KMS-11 (cell line): ENCODE results near the gene DNLZ.

ENCODE experiments used
- H2AFZ ChIP-seq: fragments of 200-600 bp; sonication (generic); 2 replicates; pipeline ENCODE4 v1.6.1; 2016; ENCODE audit warnings: antibody characterized with exemption, mixed run types, low read depth
- H3K27ac ChIP-seq: fragments of 200-600 bp; sonication (generic); 2 replicates; pipeline ENCODE4 v1.6.1; 2016; ENCODE audit warnings: mild to moderate bottlenecking, mixed run types
- H3K27me3 ChIP-seq: fragments of 200-600 bp; sonication (generic); 2 replicates; pipeline ENCODE4 v1.6.1; 2017; ENCODE audit warnings: mild to moderate bottlenecking, low read depth, mixed run types, moderate library complexity; ENCODE audit not compliant: insufficient read depth
- H3K36me3 ChIP-seq: fragments of 200-600 bp; sonication (generic); 2 replicates; pipeline ENCODE4 v1.6.1; 2017; ENCODE audit warnings: mild to moderate bottlenecking, mixed run types; ENCODE audit not compliant: insufficient read depth
- H3K4me1 ChIP-seq: fragments of 200-600 bp; sonication (generic); 2 replicates; pipeline ENCODE4 v1.6.1; 2016; ENCODE audit warnings: mild to moderate bottlenecking, low read depth, mixed run types; ENCODE audit not compliant: poor library complexity, severe bottlenecking
- H3K4me2 ChIP-seq: fragments of 200-600 bp; sonication (generic); 2 replicates; pipeline ENCODE4 v1.7.0; 2016; ENCODE audit warnings: mild to moderate bottlenecking, mixed run types
- H3K4me3 ChIP-seq: fragments of 200-600 bp; sonication (generic); IDR thresholded peaks from 2 replicates; pipeline ENCODE4 v1.6.1; 2017; ENCODE audit warnings: low read depth, low read length, mixed read lengths; ENCODE audit not compliant: insufficient read depth
- H3K79me2 ChIP-seq: fragments of 200-600 bp; sonication (generic); 2 replicates; pipeline ENCODE4 v1.6.1; 2016; ENCODE audit warnings: low read depth, mixed run types; ENCODE audit not compliant: insufficient read depth
- H3K9ac ChIP-seq: fragments of 200-600 bp; sonication (generic); 2 replicates; pipeline ENCODE4 v1.6.1; 2016; ENCODE audit warnings: mild to moderate bottlenecking, mixed run types
- H4K20me1 ChIP-seq: fragments of 200-600 bp; sonication (generic); 2 replicates; pipeline ENCODE4 v1.6.1; 2016; ENCODE audit warnings: mild to moderate bottlenecking, mixed run types; ENCODE audit not compliant: insufficient read depth
- CTCF ChIP-seq: fragments of 200-600 bp; sonication (generic); conservative IDR thresholded peaks from 2 replicates; pipeline ENCODE4 v1.6.1; 2017; ENCODE audit warnings: low read depth, mild to moderate bottlenecking, antibody characterized with exemption, low read length, moderate library complexity, mixed read lengths

The DNLZ gene

GRCh38 chr9:136404801-136405136 is 41.2 kb upstream of the DNLZ start:
- TF ChIP-seq CTCF: no peak

GRCh38 chr9:136403915-136404800 is 40.6 kb upstream of the DNLZ start:
- TF ChIP-seq CTCF: no peak
- Histone ChIP-seq H3K27me3 (no peaks in the 10 kb centered on the region), H4K20me1 (0 out of 2 replicates have a peak, but pooled peaks cover under 1% of the 10 kb centered on the region), H3K79me2 (peaks cover 23% of the 10 kb centered on the region), H3K9ac (no peak overlapping the region), H3K36me3 (no peaks in the 10 kb centered on the region), H3K27ac (peak overlapping the region; percentile 49), H3K4me1 (peaks cover 65% of the 10 kb centered on the region), H3K4me2 (peak overlapping the region; percentile 55), H2AFZ (no peak overlapping the region), H3K4me3 (no peak overlapping the region)

More at GRCh38 chr9:136404801-136405136, 41.2 kb upstream of the DNLZ start:
- H3K36me3 ChIP-seq: no peaks in the 10 kb centered on the region
- peaks cover 69% of the 10 kb centered on the region for H3K4me1 ChIP-seq
- H2AFZ ChIP-seq: no peak overlapping the region
- peaks cover 23% of the 10 kb centered on the region for H3K79me2 ChIP-seq
- H4K20me1 ChIP-seq: no peaks in the 10 kb centered on the region
- no peak overlapping the region for H3K4me3 ChIP-seq
- peak overlapping the region; percentile 55 for H3K4me2 ChIP-seq
- peak overlapping the region; percentile 49 for H3K27ac ChIP-seq
- H3K9ac ChIP-seq: no peak overlapping the region
- no peaks in the 10 kb centered on the region for H3K27me3 ChIP-seq

- Histone ChIP-seq H3K79me2 (peaks cover 23% of the 10 kb centered on the region), H3K4me3 (no peak overlapping the region), H3K27me3 (no peaks in the 10 kb centered on the region), H3K27ac (peak overlapping the region; percentile 49; the same call in 1 of the 2 replicates), H3K4me2 (peak overlapping the region; percentile 55; the same call in 1 of the 2 replicates), H2AFZ (no peak overlapping the region), H3K4me1 (peaks cover 64% of the 10 kb centered on the region), H4K20me1 (peaks cover 5% of the 10 kb centered on the region; the same call in 1 of the 2 replicates), H3K36me3 (no peaks in the 10 kb centered on the region), H3K9ac (no peak overlapping the region)
- no peak for TF ChIP-seq CTCF
Observed at GRCh38 chr9:136403538-136403914, 40.0 kb upstream of the DNLZ start.

- Histone ChIP-seq H4K20me1 (peaks cover 5% of the 10 kb centered on the region; the same call in 1 of the 2 replicates), H3K9ac (no peak overlapping the region), H3K4me3 (no peak overlapping the region), H2AFZ (no peak overlapping the region), H3K36me3 (peaks cover 2% of the 10 kb centered on the region; the same call in 1 of the 2 replicates), H3K27me3 (no peaks in the 10 kb centered on the region), H3K27ac (no peak overlapping the region), H3K4me2 (no peak overlapping the region), H3K79me2 (peaks cover 21% of the 10 kb centered on the region), H3K4me1 (peaks cover 65% of the 10 kb centered on the region)
- TF ChIP-seq CTCF: no peak
Observed at GRCh38 chr9:136402067-136402466, 38.5 kb upstream of the DNLZ start.
